A172 (cell line): ENCODE data around the gene ACVR1B. TPM values are rescaled to one million over a fixed set of nuclear protein-coding genes. Genes with fewer than 3 reads are reported as not detected.

Source experiments
- DNase-seq: peaks from one replicate; pipeline ENCODE4 v3.0.0-alpha.2; 2015; ENCODE audit warnings: low spot score
- total RNA-seq: library from RNA; depleted of rRNA; stranded (reverse); fragments of >200 nt; shearing (Covaris generic); gene quantifications from 2 replicates; pipeline ENCODE4 v1.2.3, GENCODE V29; 2014; rRNA removed

The ACVR1B gene
- total RNA-seq, 1 experiment from 2014 or later = 6.9 TPM

- no peak for DNase-seq
These were observed 92.1 kb downstream of the ACVR1B start for GRCh38 chr12:52043386-52044212.

- DNase-seq = no peak
These were observed 92.9 kb downstream of the ACVR1B start for GRCh38 chr12:52044292-52044983.

GRCh38 chr12:52045794-52046199 lies 94.3 kb downstream of the ACVR1B start:
- DNase-seq = no peak

Other genes with a start within 250 kb of the ACVR1B start
- gene FIGNL2, start 103.0 kb upstream of the ACVR1B start, total RNA-seq = 0.26 and 0.29 TPM in 2 replicates
- not detected in 2 replicates for gene ANKRD33, start 63.6 kb upstream of the ACVR1B start, total RNA-seq
- gene ACVRL1, start 44.2 kb upstream of the ACVR1B start, total RNA-seq = 10.3 and 11.7 TPM in 2 replicates
- 2.3 and 3.3 TPM in 2 replicates for gene TAMALIN, start 55.2 kb downstream of the ACVR1B start, total RNA-seq
- gene NR4A1, start 99.7 kb downstream of the ACVR1B start, total RNA-seq = 1.5 and 3.3 TPM in 2 replicates
- gene ATG101, start 118.3 kb downstream of the ACVR1B start, total RNA-seq = 70.3 and 74.7 TPM in 2 replicates
- gene SMIM41, start 128.0 kb downstream of the ACVR1B start, total RNA-seq = not detected in 2 replicates
- gene KRT80, start 240.3 kb downstream of the ACVR1B start, total RNA-seq = 65.2 and 75.2 TPM in 2 replicates